ENCODE data around the gene TRAP1. TPM values are rescaled to one million over a fixed set of nuclear protein-coding genes. Genes with fewer than 3 reads are reported as not detected.

TRAP1 gene
- 34.4 TPM for polyA plus RNA-seq (2013)

DNA sequence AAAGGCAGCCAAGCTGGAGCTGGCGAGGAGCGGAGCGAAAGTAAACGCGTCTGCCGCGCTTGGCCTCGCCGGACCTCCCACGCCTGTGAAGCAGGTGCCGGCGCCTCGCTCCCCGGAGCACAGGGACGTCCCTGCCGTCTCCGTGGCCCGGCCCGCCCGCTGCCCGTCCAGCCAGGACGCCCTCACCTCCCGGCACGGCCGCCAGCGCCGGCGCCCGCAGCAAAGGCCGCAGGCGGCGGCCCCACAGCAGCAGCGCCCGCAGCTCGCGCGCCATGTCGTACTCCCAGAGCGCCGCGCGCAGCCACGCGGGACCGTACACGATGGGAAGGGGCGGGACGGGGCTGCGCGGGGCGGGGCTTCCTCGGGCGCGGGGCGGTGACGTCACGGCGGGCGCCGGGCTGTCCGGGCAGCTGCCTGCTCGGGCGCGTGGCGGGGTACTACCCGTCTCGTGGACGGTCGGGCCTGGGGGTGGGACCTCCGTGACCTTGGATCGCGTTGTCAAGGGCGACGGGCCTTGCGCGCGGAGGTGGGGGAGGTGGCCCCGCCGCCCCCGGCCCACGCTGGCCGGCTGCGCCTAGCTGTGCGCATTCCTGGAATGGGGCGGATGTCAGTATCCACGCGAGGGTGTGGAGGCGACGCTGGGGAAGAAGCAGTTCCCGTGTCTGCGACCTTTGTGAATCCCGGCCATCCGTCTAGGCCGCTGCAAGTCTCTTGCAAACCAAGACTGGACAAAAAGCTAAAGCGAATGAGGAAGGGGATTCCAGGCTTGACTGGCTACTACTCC lies at the start of gene TRAP1:
Gene TRAP1, minus strand, starts transcription at position 290 of the 784 bp plus-strand sequence. Its CDS starts 16 bp downstream, at position 274.
- Histone ChIP-seq H3K4me1 (ENCODE audit: control extremely low read depth in 1 of 4, control insufficient read depth in 4 of 4, insufficient read depth in 4 of 4, low read length in 3 of 4) (peaks cover 5 to 19% (median 17%) of the 10 kb centered on the region in 4 experiments), H3K36me3 (ENCODE audit: control insufficient read depth in 4 of 4, insufficient read depth in 4 of 4, low read length in 3 of 4) (peaks cover 0 to 22% (median 6%) of the 10 kb centered on the region in 4 experiments), H3K27ac (ENCODE audit: insufficient read depth in 1 of 2, low read depth in 1 of 2, low read length in 2 of 2, poor library complexity in 1 of 2, severe bottlenecking in 2 of 2) (peak within 1 kb of the TSS; percentile 50 to 76), H3K27me3 (replicated peaks in 2 of 5; ENCODE audit: control insufficient read depth in 4 of 5, insufficient read depth in 5 of 5, low read length in 4 of 5) (peaks cover 0 to 3% (median 2%) of the 10 kb centered on the region in 5 experiments), H3K4me3 (ENCODE audit: control insufficient read depth in 1 of 7, extremely low read depth in 1 of 7, insufficient read depth in 4 of 7, low read depth in 2 of 7, low read length in 6 of 7) (peak within 1 kb of the TSS; percentile 53 to 89 (median 80)), H3K9me3 (ENCODE audit: control extremely low read depth in 1 of 5, control insufficient read depth in 4 of 5, insufficient read depth in 2 of 5, low read depth in 1 of 5, low read length in 4 of 5) (no peaks in the 10 kb centered on the region)
- ChIA-PET CTCF (no interaction called here), POLR2A (no interaction called here)
- 0% methylated on average over 88 of the region's 95 CpGs for WGBS (ENCODE audit: insufficient coverage)
- peak; percentile 82 to 90 (median 88) for DNase-seq

- Histone ChIP-seq H3K27me3 (replicated peaks in 2 of 5; ENCODE audit: control insufficient read depth in 4 of 5, insufficient read depth in 5 of 5, low read length in 4 of 5) (no peaks in the 10 kb centered on the region), H3K36me3 (ENCODE audit: control insufficient read depth in 4 of 4, insufficient read depth in 4 of 4, low read length in 3 of 4) (peaks cover 27 to 85% (median 59%) of the 10 kb centered on the region in 4 experiments), H3K4me1 (ENCODE audit: control extremely low read depth in 1 of 4, control insufficient read depth in 4 of 4, insufficient read depth in 4 of 4, low read length in 3 of 4) (no peaks in the 10 kb centered on the region), H3K4me3 (ENCODE audit: control insufficient read depth in 1 of 7, extremely low read depth in 1 of 7, insufficient read depth in 4 of 7, low read depth in 2 of 7, low read length in 6 of 7) (no peak overlapping the region), H3K27ac (ENCODE audit: insufficient read depth in 1 of 2, low read depth in 1 of 2, low read length in 2 of 2, poor library complexity in 1 of 2, severe bottlenecking in 2 of 2) (no peak overlapping the region), H3K9me3 (ENCODE audit: control extremely low read depth in 1 of 5, control insufficient read depth in 4 of 5, insufficient read depth in 2 of 5, low read depth in 1 of 5, low read length in 4 of 5) (no peaks in the 10 kb centered on the region)
- WGBS (ENCODE audit: insufficient coverage): no CpG with 5 or more reads among the region's 3 CpGs
- CTCF ChIA-PET: no interaction called here
- POLR2A ChIA-PET: no interaction called here
- no peak for DNase-seq
Observed at GRCh38 chr16:3766177-3766576, 48.9 kb upstream of the TRAP1 start.

GRCh38 chr16:3764409-3764808 lies 47.1 kb upstream of the TRAP1 start:
- Histone ChIP-seq H3K36me3 (ENCODE audit: control insufficient read depth in 4 of 4, insufficient read depth in 4 of 4, low read length in 3 of 4) (peaks cover 28 to 73% (median 51%) of the 10 kb centered on the region in 4 experiments), H3K4me3 (ENCODE audit: control insufficient read depth in 1 of 7, extremely low read depth in 1 of 7, insufficient read depth in 4 of 7, low read depth in 2 of 7, low read length in 6 of 7) (no peak overlapping the region), H3K27ac (ENCODE audit: insufficient read depth in 1 of 2, low read depth in 1 of 2, low read length in 2 of 2, poor library complexity in 1 of 2, severe bottlenecking in 2 of 2) (no peak overlapping the region), H3K9me3 (ENCODE audit: control extremely low read depth in 1 of 5, control insufficient read depth in 4 of 5, insufficient read depth in 2 of 5, low read depth in 1 of 5, low read length in 4 of 5) (no peaks in the 10 kb centered on the region), H3K4me1 (ENCODE audit: control extremely low read depth in 1 of 4, control insufficient read depth in 4 of 4, insufficient read depth in 4 of 4, low read length in 3 of 4) (no peaks in the 10 kb centered on the region), H3K27me3 (replicated peaks in 2 of 5; ENCODE audit: control insufficient read depth in 4 of 5, insufficient read depth in 5 of 5, low read length in 4 of 5) (no peaks in the 10 kb centered on the region)
- no peak for DNase-seq
- CTCF ChIA-PET: no interaction called here
- 100% methylated on average over 2 of the region's 3 CpGs for WGBS (ENCODE audit: insufficient coverage)
- POLR2A ChIA-PET: no interaction called here

DNA sequence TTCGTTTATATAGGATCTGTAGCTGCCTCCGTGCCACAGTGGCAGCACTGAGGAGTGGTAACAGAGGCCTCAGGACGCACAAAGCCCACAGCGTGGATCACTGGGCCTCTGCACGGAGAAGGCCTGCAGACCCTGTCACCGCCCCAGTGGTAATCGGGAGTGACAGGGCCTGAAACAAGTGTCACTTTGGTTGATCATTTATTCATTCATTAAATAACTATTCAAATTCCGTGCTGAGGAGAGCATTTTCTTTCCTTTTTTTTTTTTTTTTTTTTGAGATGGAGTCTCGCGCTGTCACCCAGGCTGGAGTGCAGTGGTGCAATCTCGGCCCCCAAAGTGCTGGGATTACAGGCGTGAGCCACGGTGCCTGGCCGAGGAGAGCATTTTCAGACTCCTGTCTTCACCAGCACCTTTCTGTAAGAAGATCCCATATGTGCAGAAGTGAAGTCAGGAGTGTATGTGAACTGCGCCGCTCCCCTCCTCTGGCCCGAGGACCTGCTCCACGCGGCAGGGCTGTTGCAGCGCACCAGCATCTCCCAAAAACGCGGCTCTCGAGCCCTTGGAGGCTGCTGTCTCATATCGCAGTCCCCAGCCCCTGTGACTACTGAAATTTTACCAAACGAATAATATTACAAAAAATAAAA lies 44.9 kb upstream of the TRAP1 start:
- no peak overlapping the region for H3K4me3 ChIP-seq (ENCODE audit: control insufficient read depth in 1 of 7, extremely low read depth in 1 of 7, insufficient read depth in 4 of 7, low read depth in 2 of 7, low read length in 6 of 7)
- H3K27me3 ChIP-seq (replicated peaks in 2 of 5; ENCODE audit: control insufficient read depth in 4 of 5, insufficient read depth in 5 of 5, low read length in 4 of 5): no peaks in the 10 kb centered on the region
- WGBS (ENCODE audit: insufficient coverage): 96% methylated on average over 11 of the region's 25 CpGs
- ChIA-PET POLR2A (no interaction called here), CTCF (no interaction called here)
- H3K36me3 ChIP-seq (ENCODE audit: control insufficient read depth in 4 of 4, insufficient read depth in 4 of 4, low read length in 3 of 4): peaks cover 22 to 70% (median 44%) of the 10 kb centered on the region in 4 experiments
- no peak for DNase-seq
- no peak overlapping the region for H3K27ac ChIP-seq (ENCODE audit: insufficient read depth in 1 of 2, low read depth in 1 of 2, low read length in 2 of 2, poor library complexity in 1 of 2, severe bottlenecking in 2 of 2)
- no peaks in the 10 kb centered on the region for H3K4me1 ChIP-seq (ENCODE audit: control extremely low read depth in 1 of 4, control insufficient read depth in 4 of 4, insufficient read depth in 4 of 4, low read length in 3 of 4)
- no peaks in the 10 kb centered on the region for H3K9me3 ChIP-seq (ENCODE audit: control extremely low read depth in 1 of 5, control insufficient read depth in 4 of 5, insufficient read depth in 2 of 5, low read depth in 1 of 5, low read length in 4 of 5)

DNA sequence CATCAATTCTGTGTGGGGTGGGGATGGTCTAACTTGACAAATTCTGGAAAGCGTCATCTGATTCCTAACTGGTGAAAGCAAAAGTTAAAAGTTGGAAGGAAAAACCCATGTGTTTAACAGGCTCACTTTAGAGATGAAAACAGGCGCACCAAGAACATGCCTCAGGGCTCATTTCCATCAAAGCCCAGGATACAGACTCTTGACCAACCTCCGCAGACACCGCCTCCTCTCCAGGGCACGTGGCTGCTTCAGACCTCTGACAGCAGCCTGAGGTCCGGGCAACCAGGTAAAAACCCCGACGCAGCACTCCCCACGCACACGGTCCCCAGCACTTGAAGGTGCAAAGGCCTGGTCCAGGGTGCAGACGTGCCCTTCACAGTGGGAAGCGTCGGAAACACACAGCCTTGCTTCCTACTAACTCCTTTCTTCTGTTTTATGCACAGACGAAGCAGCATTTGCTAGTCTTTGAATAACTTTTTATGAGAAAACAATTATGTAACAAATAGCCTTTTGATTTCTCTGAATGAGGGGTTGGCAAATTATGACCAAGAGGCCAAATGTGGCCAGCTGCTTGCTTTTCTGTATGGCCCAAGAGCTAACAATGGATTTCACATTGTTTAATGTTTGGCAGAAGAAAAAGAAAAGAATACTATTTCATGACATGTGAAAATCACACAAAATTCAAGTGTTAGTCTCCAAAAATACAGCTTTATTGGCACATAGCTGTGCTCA lies 44.2 kb upstream of the TRAP1 start:
- Histone ChIP-seq H3K4me1 (ENCODE audit: control extremely low read depth in 1 of 4, control insufficient read depth in 4 of 4, insufficient read depth in 4 of 4, low read length in 3 of 4) (no peaks in the 10 kb centered on the region), H3K36me3 (ENCODE audit: control insufficient read depth in 4 of 4, insufficient read depth in 4 of 4, low read length in 3 of 4) (peaks cover 25 to 70% (median 44%) of the 10 kb centered on the region in 4 experiments), H3K27ac (ENCODE audit: insufficient read depth in 1 of 2, low read depth in 1 of 2, low read length in 2 of 2, poor library complexity in 1 of 2, severe bottlenecking in 2 of 2) (no peak overlapping the region), H3K9me3 (ENCODE audit: control extremely low read depth in 1 of 5, control insufficient read depth in 4 of 5, insufficient read depth in 2 of 5, low read depth in 1 of 5, low read length in 4 of 5) (no peaks in the 10 kb centered on the region), H3K4me3 (ENCODE audit: control insufficient read depth in 1 of 7, extremely low read depth in 1 of 7, insufficient read depth in 4 of 7, low read depth in 2 of 7, low read length in 6 of 7) (no peak overlapping the region), H3K27me3 (replicated peaks in 2 of 5; ENCODE audit: control insufficient read depth in 4 of 5, insufficient read depth in 5 of 5, low read length in 4 of 5) (no peaks in the 10 kb centered on the region)
- CTCF ChIA-PET: no interaction called here
- DNase-seq: no peak
- POLR2A ChIA-PET: no interaction called here
- 98% methylated on average over 13 of the region's 14 CpGs for WGBS (ENCODE audit: insufficient coverage)

DNA sequence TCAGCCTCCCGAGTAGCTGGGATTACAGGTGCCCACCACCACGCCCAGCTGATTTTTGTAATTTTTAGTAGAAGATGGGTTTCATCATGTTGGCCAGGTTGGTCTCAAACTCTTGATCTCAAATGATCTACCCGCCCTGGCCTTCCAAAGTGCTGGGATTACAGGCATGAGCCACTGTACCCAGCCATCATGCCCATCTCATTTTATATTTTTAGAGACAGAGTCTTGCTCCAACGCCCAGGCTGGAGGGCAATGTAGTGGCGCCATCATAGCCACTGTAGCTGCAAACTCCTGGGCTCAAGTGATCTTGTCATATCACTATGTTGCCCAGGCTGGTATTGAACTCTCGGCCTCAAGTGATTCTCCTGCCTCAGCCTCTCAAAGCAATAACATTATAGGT lies 43.2 kb upstream of the TRAP1 start:
- Histone ChIP-seq H3K9me3 (ENCODE audit: control extremely low read depth in 1 of 5, control insufficient read depth in 4 of 5, insufficient read depth in 2 of 5, low read depth in 1 of 5, low read length in 4 of 5) (no peaks in the 10 kb centered on the region), H3K27ac (ENCODE audit: insufficient read depth in 1 of 2, low read depth in 1 of 2, low read length in 2 of 2, poor library complexity in 1 of 2, severe bottlenecking in 2 of 2) (no peak overlapping the region), H3K27me3 (replicated peaks in 2 of 5; ENCODE audit: control insufficient read depth in 4 of 5, insufficient read depth in 5 of 5, low read length in 4 of 5) (no peaks in the 10 kb centered on the region), H3K36me3 (ENCODE audit: control insufficient read depth in 4 of 4, insufficient read depth in 4 of 4, low read length in 3 of 4) (peaks cover 29 to 67% (median 46%) of the 10 kb centered on the region in 4 experiments), H3K4me3 (ENCODE audit: control insufficient read depth in 1 of 7, extremely low read depth in 1 of 7, insufficient read depth in 4 of 7, low read depth in 2 of 7, low read length in 6 of 7) (no peak overlapping the region), H3K4me1 (ENCODE audit: control extremely low read depth in 1 of 4, control insufficient read depth in 4 of 4, insufficient read depth in 4 of 4, low read length in 3 of 4) (no peaks in the 10 kb centered on the region)
- 100% methylated on average over 3 of the region's 6 CpGs for WGBS (ENCODE audit: insufficient coverage)
- POLR2A ChIA-PET: no interaction called here
- CTCF ChIA-PET: interaction anchor here (1.1 to 1.6 kb wide), 3 partner anchors 14 to 118 kb away, joined by 4 read pairs; no protein-coding TSS in a partner anchor
- no peak for DNase-seq
